Measurements from ENCODE around the gene GABBR2. TPM values are rescaled to one million over a fixed set of nuclear protein-coding genes. Genes with fewer than 3 reads are reported as not detected.

The GABBR2 gene
- total and polyA plus RNA-seq, 2 donors (not counting 1 experiment from before 2014, with no cell fraction given), result 0.03 TPM; not detected in 1

- H3K27me3 Mint-ChIP-seq, result peaks cover 36% of the 10 kb centered on the region
- intact Hi-C loops (cut with micrococcal nuclease), result loop anchor here (10.0 kb wide), 1 partner anchor 205 kb away; no protein-coding TSS in a partner anchor
Measured at GRCh38 chr9:98519641-98520040, 189.1 kb downstream of the GABBR2 start.

GRCh38 chr9:98518556-98518955, 190.2 kb downstream of the GABBR2 start:
- H3K27ac ChIP-seq (ENCODE audit: low read length in 2 of 2), result no peak overlapping the region
- H3K4me3 ChIP-seq (ENCODE audit: control extremely low read depth in 1 of 5, extremely low read depth in 1 of 5, insufficient read depth in 1 of 5, low read depth in 2 of 5, low read length in 4 of 5), result no peak overlapping the region
- DNase-seq (no peak), ATAC-seq (ENCODE audit: low read depth) (no peak)
- H3K27me3 ChIP-seq (replicated peaks in 1 of 4; ENCODE audit: control extremely low read depth in 1 of 4, control insufficient read depth in 3 of 4, insufficient read depth in 4 of 4, low read length in 3 of 4), result peaks cover 0 to 8% (median 3%) of the 10 kb centered on the region in 4 experiments
- TF ChIP-seq, protein P1, sequence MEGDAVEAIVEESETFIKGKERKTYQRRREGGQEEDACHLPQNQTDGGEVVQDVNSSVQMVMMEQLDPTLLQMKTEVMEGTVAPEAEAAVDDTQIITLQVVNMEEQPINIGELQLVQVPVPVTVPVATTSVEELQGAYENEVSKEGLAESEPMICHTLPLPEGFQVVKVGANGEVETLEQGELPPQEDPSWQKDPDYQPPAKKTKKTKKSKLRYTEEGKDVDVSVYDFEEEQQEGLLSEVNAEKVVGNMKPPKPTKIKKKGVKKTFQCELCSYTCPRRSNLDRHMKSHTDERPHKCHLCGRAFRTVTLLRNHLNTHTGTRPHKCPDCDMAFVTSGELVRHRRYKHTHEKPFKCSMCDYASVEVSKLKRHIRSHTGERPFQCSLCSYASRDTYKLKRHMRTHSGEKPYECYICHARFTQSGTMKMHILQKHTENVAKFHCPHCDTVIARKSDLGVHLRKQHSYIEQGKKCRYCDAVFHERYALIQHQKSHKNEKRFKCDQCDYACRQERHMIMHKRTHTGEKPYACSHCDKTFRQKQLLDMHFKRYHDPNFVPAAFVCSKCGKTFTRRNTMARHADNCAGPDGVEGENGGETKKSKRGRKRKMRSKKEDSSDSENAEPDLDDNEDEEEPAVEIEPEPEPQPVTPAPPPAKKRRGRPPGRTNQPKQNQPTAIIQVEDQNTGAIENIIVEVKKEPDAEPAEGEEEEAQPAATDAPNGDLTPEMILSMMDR (IDR thresholded peaks at IDR 0.05), result no peak
- TF ChIP-seq EZH2 (IDR thresholded peaks at IDR 0.05; ENCODE audit: borderline replicate concordance, insufficient read depth, low read depth, low read length, poor library complexity, severe bottlenecking), result no peak
- Mint-ChIP-seq H3K9me3 (ENCODE audit: insufficient read depth) (no peaks in the 10 kb centered on the region), H3K4me3 (no peak overlapping the region), H3K27me3 (peaks cover 27% of the 10 kb centered on the region), H3K4me1 (no peaks in the 10 kb centered on the region), H3K27ac (no peak overlapping the region)
- intact Hi-C loops (cut with micrococcal nuclease), result no loop called here
- POLR2A ChIA-PET, result no interaction called here
- no peaks in the 10 kb centered on the region for H4K20me1 ChIP-seq (ENCODE audit: control insufficient read depth, insufficient read depth, low read length, poor library complexity, severe bottlenecking)
- H3K36me3 ChIP-seq (replicated peaks in 1 of 2; ENCODE audit: control extremely low read depth in 1 of 2, control insufficient read depth in 1 of 2, extremely low read depth in 1 of 2, insufficient read depth in 2 of 2, low read length in 1 of 2), result no peaks in the 10 kb centered on the region
- no peak overlapping the region for H3K4me2 ChIP-seq (replicated peaks; ENCODE audit: low read depth, low read length, poor library complexity, severe bottlenecking)
- H3K4me1 ChIP-seq (ENCODE audit: control insufficient read depth in 2 of 2, insufficient read depth in 2 of 2, low read length in 2 of 2), result no peaks in the 10 kb centered on the region
- H3K9ac ChIP-seq (ENCODE audit: low read length), result no peak overlapping the region
- H2AFZ ChIP-seq (ENCODE audit: insufficient read depth, low read depth, low read length, poor library complexity, severe bottlenecking), result no peak overlapping the region
- H3K79me2 ChIP-seq (ENCODE audit: control insufficient read depth, insufficient read depth, low read length), result no peaks in the 10 kb centered on the region
- WGBS (ENCODE audit: insufficient coverage), result 100% methylated on average over 3 of the region's 6 CpGs
- H3K9me3 ChIP-seq (ENCODE audit: control extremely low read depth in 1 of 3, control insufficient read depth in 2 of 3, insufficient read depth in 1 of 3, low read length in 2 of 3), result no peaks in the 10 kb centered on the region
- CTCF ChIA-PET, result no interaction called here

More at GRCh38 chr9:98519641-98520040, 189.1 kb downstream of the GABBR2 start:
- Histone ChIP-seq H3K9me3 (ENCODE audit: control extremely low read depth in 1 of 3, control insufficient read depth in 2 of 3, insufficient read depth in 1 of 3, low read length in 2 of 3) (no peaks in the 10 kb centered on the region), H3K79me2 (ENCODE audit: control insufficient read depth, insufficient read depth, low read length) (no peaks in the 10 kb centered on the region), H3K27ac (ENCODE audit: low read length in 2 of 2) (no peak overlapping the region), H3K36me3 (replicated peaks in 1 of 2; ENCODE audit: control extremely low read depth in 1 of 2, control insufficient read depth in 1 of 2, extremely low read depth in 1 of 2, insufficient read depth in 2 of 2, low read length in 1 of 2) (no peaks in the 10 kb centered on the region), H3K27me3 (replicated peaks in 1 of 4; ENCODE audit: control extremely low read depth in 1 of 4, control insufficient read depth in 3 of 4, insufficient read depth in 4 of 4, low read length in 3 of 4) (peaks cover 0 to 8% (median 3%) of the 10 kb centered on the region in 4 experiments), H4K20me1 (ENCODE audit: control insufficient read depth, insufficient read depth, low read length, poor library complexity, severe bottlenecking) (no peaks in the 10 kb centered on the region), H2AFZ (ENCODE audit: insufficient read depth, low read depth, low read length, poor library complexity, severe bottlenecking) (no peak overlapping the region), H3K4me1 (ENCODE audit: control insufficient read depth in 2 of 2, insufficient read depth in 2 of 2, low read length in 2 of 2) (no peaks in the 10 kb centered on the region), H3K4me2 (replicated peaks; ENCODE audit: low read depth, low read length, poor library complexity, severe bottlenecking) (no peak overlapping the region), H3K9ac (ENCODE audit: low read length) (no peak overlapping the region), H3K4me3 (ENCODE audit: control extremely low read depth in 1 of 5, extremely low read depth in 1 of 5, insufficient read depth in 1 of 5, low read depth in 2 of 5, low read length in 4 of 5) (no peak overlapping the region)
- ATAC-seq (ENCODE audit: low read depth) (no peak), DNase-seq (no peak)
- TF ChIP-seq EZH2 (IDR thresholded peaks at IDR 0.05; ENCODE audit: borderline replicate concordance, insufficient read depth, low read depth, low read length, poor library complexity, severe bottlenecking), result no peak
- TF ChIP-seq, protein P1 (IDR thresholded peaks at IDR 0.05), result no peak
- Mint-ChIP-seq H3K4me1 (no peaks in the 10 kb centered on the region), H3K27ac (no peak overlapping the region), H3K9me3 (ENCODE audit: insufficient read depth) (no peaks in the 10 kb centered on the region), H3K4me3 (no peak overlapping the region)
- 29% methylated on average over 1 of the region's 3 CpGs for WGBS (ENCODE audit: insufficient coverage)
- ChIA-PET POLR2A (no interaction called here), CTCF (no interaction called here)

All from B cell (primary cell).